Mesothelial cell of epicardium (in vitro differentiated cells): Measurements from ENCODE around the gene MED25. TPM values are rescaled to one million over a fixed set of nuclear protein-coding genes. Genes with fewer than 3 reads are reported as not detected.
A peak's percentile ranks its signal among the peaks of the same experiment; 100 is the strongest.

Source experiments
- DNase-seq, 2 experiments: peaks; one replicate each; pipeline ENCODE4 v3.0.0; 2021; ENCODE audit warnings: low spot score in 2 of 2; ENCODE audit not compliant: unreplicated experiment in 2 of 2
- H3K27ac Mint-ChIP-seq: 2 replicates; pipeline ENCODE4 v1.8.0; 2021; ENCODE audit warnings: mixed read lengths
- H3K27me3 Mint-ChIP-seq: 2 replicates; pipeline ENCODE4 v1.8.0; 2021; ENCODE audit warnings: low read depth, mixed read lengths
- H3K36me3 Mint-ChIP-seq: 2 replicates; pipeline ENCODE4 v1.8.0; 2021; ENCODE audit warnings: mixed read lengths
- H3K4me1 Mint-ChIP-seq: 2 replicates; pipeline ENCODE4 v1.8.0; 2021; ENCODE audit warnings: mixed read lengths
- H3K4me3 Mint-ChIP-seq: 2 replicates; pipeline ENCODE4 v1.8.0; 2021; ENCODE audit warnings: mild to moderate bottlenecking, moderate library complexity, mixed read lengths
- H3K9me3 Mint-ChIP-seq: 2 replicates; pipeline ENCODE4 v1.8.0; 2021; ENCODE audit warnings: mixed read lengths
- total RNA-seq: library from RNA; stranded (reverse); gene quantifications from 3 replicates; pipeline ENCODE4 v1.2.1, GENCODE V29; 2021
- TF ChIP-seq, protein P1 (sequence below): fragments of 200-600 bp; sonication (generic); IDR thresholded peaks from one replicate; pipeline ENCODE4 v1.5.0; 2021; ENCODE audit warnings: antibody characterized with exemption; ENCODE audit not compliant: unreplicated experiment

MED25 gene
- 103 to 107 TPM (median 105 TPM) in 3 replicates for total RNA-seq

DNA sequence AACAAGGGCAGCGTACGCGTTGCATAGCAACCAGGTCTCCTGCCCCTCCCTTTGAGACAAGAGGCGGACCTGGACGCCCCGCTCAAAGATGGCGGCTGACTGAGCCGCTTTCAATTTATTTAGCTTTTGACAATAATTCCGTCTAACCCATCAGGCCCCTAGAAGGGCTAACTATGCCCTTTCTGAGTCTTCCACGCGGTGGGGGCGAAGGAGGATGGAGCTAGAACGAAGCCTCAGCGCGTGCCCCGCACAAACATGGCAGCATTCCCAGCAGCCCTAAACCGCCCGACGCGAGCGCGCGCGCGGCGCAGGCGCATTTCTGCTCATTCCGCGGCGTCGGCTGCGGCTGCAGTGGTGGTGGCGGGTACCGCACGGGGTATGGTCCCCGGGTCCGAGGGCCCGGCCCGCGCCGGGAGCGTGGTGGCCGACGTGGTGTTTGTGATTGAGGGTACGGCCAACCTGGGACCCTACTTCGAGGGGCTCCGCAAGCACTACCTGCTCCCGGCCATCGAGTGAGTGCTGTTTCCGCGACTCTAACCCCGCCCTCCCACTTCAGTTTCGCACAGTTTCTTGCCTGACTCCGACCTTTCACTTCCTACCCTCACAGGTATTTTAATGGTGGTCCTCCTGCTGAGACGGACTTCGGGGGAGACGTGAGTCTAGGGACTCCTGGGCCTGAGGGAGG lies at the start of gene MED25:
Gene MED25, plus strand, starts transcription at position 326 of the 685 bp plus-strand sequence. Its CDS starts 53 bp downstream, at position 379.
- peaks cover 5% of the 10 kb centered on the region for H3K36me3 Mint-ChIP-seq
- H3K9me3 Mint-ChIP-seq, result no peaks in the 10 kb centered on the region
- TF ChIP-seq, protein P1, sequence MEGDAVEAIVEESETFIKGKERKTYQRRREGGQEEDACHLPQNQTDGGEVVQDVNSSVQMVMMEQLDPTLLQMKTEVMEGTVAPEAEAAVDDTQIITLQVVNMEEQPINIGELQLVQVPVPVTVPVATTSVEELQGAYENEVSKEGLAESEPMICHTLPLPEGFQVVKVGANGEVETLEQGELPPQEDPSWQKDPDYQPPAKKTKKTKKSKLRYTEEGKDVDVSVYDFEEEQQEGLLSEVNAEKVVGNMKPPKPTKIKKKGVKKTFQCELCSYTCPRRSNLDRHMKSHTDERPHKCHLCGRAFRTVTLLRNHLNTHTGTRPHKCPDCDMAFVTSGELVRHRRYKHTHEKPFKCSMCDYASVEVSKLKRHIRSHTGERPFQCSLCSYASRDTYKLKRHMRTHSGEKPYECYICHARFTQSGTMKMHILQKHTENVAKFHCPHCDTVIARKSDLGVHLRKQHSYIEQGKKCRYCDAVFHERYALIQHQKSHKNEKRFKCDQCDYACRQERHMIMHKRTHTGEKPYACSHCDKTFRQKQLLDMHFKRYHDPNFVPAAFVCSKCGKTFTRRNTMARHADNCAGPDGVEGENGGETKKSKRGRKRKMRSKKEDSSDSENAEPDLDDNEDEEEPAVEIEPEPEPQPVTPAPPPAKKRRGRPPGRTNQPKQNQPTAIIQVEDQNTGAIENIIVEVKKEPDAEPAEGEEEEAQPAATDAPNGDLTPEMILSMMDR, result no peak

DNA sequence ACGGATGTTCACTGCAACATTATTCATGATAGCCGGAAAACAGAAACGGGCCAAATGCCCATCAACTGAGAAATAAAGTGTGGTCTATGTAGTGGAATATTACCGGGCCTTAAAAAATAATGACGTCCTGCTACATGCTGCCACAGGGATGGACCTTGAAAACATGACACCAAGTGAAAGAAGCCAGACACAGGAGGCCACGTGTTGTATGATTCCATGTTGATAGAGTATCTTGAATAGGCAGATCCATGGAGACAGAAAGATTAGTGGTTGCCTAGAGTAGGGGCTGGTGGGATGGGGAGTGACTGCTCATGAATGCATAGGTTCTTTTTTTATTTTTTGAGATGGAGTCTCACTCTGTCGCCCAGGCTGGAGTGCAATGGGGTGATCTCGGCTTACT lies 47.6 kb upstream of the MED25 start:
- no peak for DNase-seq
- H3K4me3 Mint-ChIP-seq, result no peak overlapping the region
- no peaks in the 10 kb centered on the region for H3K9me3 Mint-ChIP-seq
- peak overlapping the region; percentile 34 for H3K27ac Mint-ChIP-seq
- TF ChIP-seq, protein P1, result no peak
- H3K4me1 Mint-ChIP-seq, result peaks cover 31% of the 10 kb centered on the region
- H3K36me3 Mint-ChIP-seq, result peaks cover 4% of the 10 kb centered on the region
- H3K27me3 Mint-ChIP-seq, result no peaks in the 10 kb centered on the region

More for the DNA sequence above, at the start of gene MED25:
- Mint-ChIP-seq H3K27me3 (no peaks in the 10 kb centered on the region), H3K4me1 (peaks cover 29% of the 10 kb centered on the region), H3K4me3 (peak within 1 kb of the TSS; percentile 89), H3K27ac (peak within 1 kb of the TSS; percentile 100)
- DNase-seq, result peak; percentile 78 to 92

DNA sequence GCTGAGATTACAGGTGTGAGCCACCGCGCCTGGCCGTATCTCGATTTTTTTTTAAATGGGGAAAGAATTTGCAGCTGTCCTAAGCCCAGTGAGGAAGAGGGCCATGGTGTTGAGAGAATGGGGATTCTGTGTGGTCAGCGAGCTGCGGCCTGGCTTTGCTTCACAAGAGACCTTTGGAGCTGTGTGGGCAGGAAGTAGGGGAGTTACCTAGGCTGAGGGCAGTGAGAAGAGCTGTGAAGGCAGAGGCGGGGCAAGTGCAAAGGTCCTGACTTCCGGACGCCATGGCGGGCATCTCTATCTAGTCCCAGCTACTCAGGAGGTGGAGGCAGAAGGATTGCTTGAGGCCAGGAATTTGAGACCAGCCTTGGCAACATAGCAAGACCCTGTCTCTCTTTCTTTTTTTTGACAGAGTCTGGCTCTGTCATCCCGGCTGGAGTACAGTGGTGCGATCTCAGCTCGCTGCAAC lies 46.4 kb upstream of the MED25 start:
- H3K4me3 Mint-ChIP-seq, result no peak overlapping the region
- TF ChIP-seq, protein P1, result no peak
- H3K4me1 Mint-ChIP-seq, result peaks cover 23% of the 10 kb centered on the region
- H3K36me3 Mint-ChIP-seq, result peaks cover 10% of the 10 kb centered on the region
- no peak overlapping the region for H3K27ac Mint-ChIP-seq
- DNase-seq, result no peak
- H3K9me3 Mint-ChIP-seq, result no peaks in the 10 kb centered on the region
- no peaks in the 10 kb centered on the region for H3K27me3 Mint-ChIP-seq

DNA sequence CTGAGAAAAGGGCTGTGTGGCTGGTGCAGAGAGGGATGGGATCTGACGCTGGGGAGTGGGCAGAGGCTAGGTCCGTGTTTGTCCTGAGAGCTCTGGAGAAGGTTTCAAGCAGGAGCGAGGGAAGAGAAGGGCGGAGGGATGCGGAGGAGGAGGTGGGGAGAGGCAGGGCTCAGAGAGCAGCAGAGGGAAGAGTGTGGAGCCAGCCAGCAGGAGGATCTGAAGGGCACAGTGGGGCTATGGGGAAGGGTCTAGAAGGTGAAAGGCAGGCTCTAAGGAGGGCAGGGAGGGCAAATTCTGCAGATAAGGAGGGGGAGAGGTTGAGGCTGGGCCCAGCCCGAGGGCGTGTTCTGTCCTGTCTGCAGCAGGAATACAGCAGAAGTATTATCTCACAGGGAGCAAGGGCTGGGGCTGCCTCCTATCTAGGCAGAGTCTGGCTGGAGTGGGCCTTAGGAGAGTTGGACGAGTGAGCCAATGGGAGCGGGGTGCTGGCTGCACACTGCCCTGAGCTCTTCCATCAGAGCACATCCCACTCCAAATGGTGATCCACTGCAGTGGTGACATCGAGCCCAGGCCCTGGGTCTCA lies 45.1 kb upstream of the MED25 start:
- Mint-ChIP-seq H3K9me3 (no peaks in the 10 kb centered on the region), H3K36me3 (peaks cover 10% of the 10 kb centered on the region), H3K4me3 (no peak overlapping the region), H3K27me3 (no peaks in the 10 kb centered on the region), H3K4me1 (peaks cover 15% of the 10 kb centered on the region), H3K27ac (peak overlapping the region; percentile 64)
- TF ChIP-seq, protein P1, result no peak
- DNase-seq, result no peak

DNA sequence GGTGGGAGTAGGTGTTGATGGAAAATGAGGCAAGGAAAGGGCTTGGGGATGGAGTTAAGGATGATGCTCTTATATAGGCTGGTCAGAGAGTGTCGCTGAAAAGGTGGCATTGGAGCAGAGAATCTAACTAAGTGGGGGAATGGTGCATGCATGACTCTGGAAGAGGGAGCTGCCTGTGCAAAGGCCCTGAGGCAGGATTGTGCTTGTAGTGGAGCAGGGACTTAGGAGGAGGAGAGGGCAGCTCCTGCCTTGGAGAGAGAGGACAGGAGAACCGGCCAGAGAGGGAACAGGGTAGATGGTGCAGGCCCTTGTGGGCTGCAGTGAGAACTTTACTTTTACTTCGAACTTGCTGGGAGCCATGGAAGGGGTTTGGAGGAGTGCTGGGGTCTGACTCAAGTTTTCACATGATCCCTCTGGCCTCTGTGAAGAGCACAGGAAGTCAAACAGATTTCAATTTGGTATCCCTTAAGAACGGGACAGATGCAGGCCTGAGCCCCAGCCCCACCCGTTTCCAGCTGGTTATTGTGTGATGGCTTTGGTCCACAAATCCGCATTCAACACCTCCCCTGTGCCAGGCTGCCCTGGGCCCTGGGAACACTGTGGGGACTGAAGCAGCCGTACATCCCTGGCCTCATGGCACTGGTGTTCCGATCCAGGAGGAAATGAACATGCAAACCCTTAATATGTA lies 44.3 kb upstream of the MED25 start:
- TF ChIP-seq, protein P1, result no peak
- no peaks in the 10 kb centered on the region for H3K9me3 Mint-ChIP-seq
- no peak overlapping the region for H3K4me3 Mint-ChIP-seq
- H3K27me3 Mint-ChIP-seq, result no peaks in the 10 kb centered on the region
- H3K4me1 Mint-ChIP-seq, result peaks cover 9% of the 10 kb centered on the region
- no peak for DNase-seq
- H3K36me3 Mint-ChIP-seq, result peaks cover 10% of the 10 kb centered on the region
- no peak overlapping the region for H3K27ac Mint-ChIP-seq
